Activated gamma-delta T cell (primary cell): ENCODE data around the gene SLC14A1.
A peak's percentile ranks its signal among the peaks of the same experiment; 100 is the strongest.

Experiments
- DNase-seq: peaks from one replicate; lab custom pipeline; 2025; lab: John Stamatoyannopoulos, UW

SLC14A1 gene

GRCh38 chr18:45722899-45723298 is 1.1 kb upstream of the SLC14A1 start:
- DNase-seq, result peak; percentile 28

GRCh38 chr18:45724601-45725000 is 620 bp downstream of the SLC14A1 start:
- DNase-seq, result no peak

- no peak for DNase-seq
These were observed 1.4 kb downstream of the SLC14A1 start for GRCh38 chr18:45725336-45725735.

- DNase-seq, result no peak
These were observed 2.6 kb downstream of the SLC14A1 start for GRCh38 chr18:45726603-45727002.

- DNase-seq, result no peak
These were observed 3.1 kb downstream of the SLC14A1 start for GRCh38 chr18:45727068-45727467.

- no peak for DNase-seq
These were observed 4.5 kb downstream of the SLC14A1 start for GRCh38 chr18:45728336-45729010.

- DNase-seq, result no peak
These were observed 7.0 kb downstream of the SLC14A1 start for GRCh38 chr18:45730832-45731575.

- DNase-seq, result no peak
These were observed 7.7 kb downstream of the SLC14A1 start for GRCh38 chr18:45731716-45732115.

GRCh38 chr18:45733535-45733934 is 9.6 kb downstream of the SLC14A1 start:
- no peak for DNase-seq

GRCh38 chr18:45734505-45734904 is 10.5 kb downstream of the SLC14A1 start:
- DNase-seq, result no peak

GRCh38 chr18:45734944-45735343 is 11.0 kb downstream of the SLC14A1 start:
- DNase-seq, result no peak

GRCh38 chr18:45738660-45739059 is 14.7 kb downstream of the SLC14A1 start:
- DNase-seq, result no peak

GRCh38 chr18:45739268-45739667 is 15.3 kb downstream of the SLC14A1 start:
- DNase-seq, result no peak

GRCh38 chr18:45739848-45740247 is 15.9 kb downstream of the SLC14A1 start:
- DNase-seq, result no peak

- no peak for DNase-seq
These were observed 17.1 kb downstream of the SLC14A1 start for GRCh38 chr18:45741056-45741455.

GRCh38 chr18:45745817-45746461 is 22.0 kb downstream of the SLC14A1 start:
- DNase-seq, result no peak

GRCh38 chr18:45748501-45748900 is 24.5 kb downstream of the SLC14A1 start:
- no peak for DNase-seq

GRCh38 chr18:45749918-45750689 is 26.1 kb downstream of the SLC14A1 start:
- DNase-seq, result no peak

GRCh38 chr18:45751766-45752165 is 27.8 kb downstream of the SLC14A1 start:
- no peak for DNase-seq

- DNase-seq, result no peak
These were observed 28.7 kb downstream of the SLC14A1 start for GRCh38 chr18:45752681-45753080.

- DNase-seq, result no peak
These were observed 29.3 kb downstream of the SLC14A1 start for GRCh38 chr18:45753286-45753685.

- no peak for DNase-seq
These were observed 32.0 kb downstream of the SLC14A1 start for GRCh38 chr18:45755934-45756333.
